ENCODE results near the gene CDC42EP3. TPM values are rescaled to one million over a fixed set of nuclear protein-coding genes. Genes with fewer than 3 reads are reported as not detected.
A peak's percentile ranks its signal among the peaks of the same experiment; 100 is the strongest.

Gene CDC42EP3
- polyA plus RNA-seq, 2 of the 4 experiments (the other 2 are of a cell fraction), result 23.8 to 39.1 TPM

- no peak overlapping the region for H3K4me3 ChIP-seq
- DNase-seq (ENCODE audit: low read depth in 1 of 2, low spot score in 1 of 2) (no peak), ATAC-seq (no peak), FAIRE-seq (no peak)
- no peak overlapping the region for H3K27ac ChIP-seq
- no peak overlapping the region for H3K4me2 ChIP-seq
- peaks cover 16% of the 10 kb centered on the region; the same call in 2 of the 3 replicates for H3K4me1 ChIP-seq
- ChIA-PET CTCF (interaction anchor here (1.2 to 2.0 kb wide), 4 partner anchors 8 to 205 kb away, joined by 3 to 7 read pairs (median 4); no protein-coding TSS in a partner anchor), POLR2A (no interaction called here)
- H3K9me3 ChIP-seq, result no peaks in the 10 kb centered on the region
- TF ChIP-seq SREBF2 (IDR thresholded peaks at IDR 0.05) (no peak), GATA3 (IDR thresholded peaks at IDR 0.05; ENCODE audit: borderline replicate concordance) (no peak), CHD4 (IDR thresholded peaks at IDR 0.05; ENCODE audit: borderline replicate concordance) (no peak), RCOR1 (IDR thresholded peaks at IDR 0.05; ENCODE audit: low read depth, low read length) (no peak), JUNB (IDR thresholded peaks at IDR 0.05) (no peak), PBX3 (IDR thresholded peaks at IDR 0.05) (no peak), CEBPB (IDR thresholded peaks at IDR 0.05) (no peak), HDAC2 (IDR thresholded peaks at IDR 0.05) (no peak), NR3C1 (IDR thresholded peaks at IDR 0.05) (no peak), RNF2 (IDR thresholded peaks at IDR 0.05; ENCODE audit: borderline replicate concordance, low read depth) (no peak), REST (IDR thresholded peaks at IDR 0.05) (no peak), CBX2 (IDR thresholded peaks at IDR 0.05; ENCODE audit: borderline replicate concordance, low read depth) (no peak), MAFK (IDR thresholded peaks at IDR 0.05; ENCODE audit: partially characterized antibody) (no peak), HOXB13 (CRISPR knock-in tag; IDR thresholded peaks at IDR 0.05; ENCODE audit: low read depth) (no peak), ATOH8 (CRISPR knock-in tag; IDR thresholded peaks at IDR 0.05; ENCODE audit: low read depth) (no peak)
Measured at GRCh38 chr2:37627710-37628109, 43.7 kb downstream of the CDC42EP3 start.

GRCh38 chr2:37625796-37626571, 45.5 kb downstream of the CDC42EP3 start:
- 94% methylated on average over 11 of the region's 11 CpGs for WGBS (ENCODE audit: missing lambda C conversion rate)
- DNase-seq (ENCODE audit: low read depth in 1 of 2, low spot score in 1 of 2), result no peak
- no peak overlapping the region for H3K4me3 ChIP-seq
- FAIRE-seq, result no peak
- no peak overlapping the region for H3K4me2 ChIP-seq
- H3K9me3 ChIP-seq, result no peaks in the 10 kb centered on the region
- no peak for ATAC-seq
- no peak for TF ChIP-seq POLR2AphosphoS2 (conservative IDR thresholded peaks at IDR 0.05; ENCODE audit: low read length)
- no peak for TF ChIP-seq JUNB (IDR thresholded peaks at IDR 0.05)
- no peak for TF ChIP-seq ZC3H11A (IDR thresholded peaks at IDR 0.05)
- no peak for TF ChIP-seq HEYL (CRISPR knock-in tag; IDR thresholded peaks at IDR 0.05)
- peaks cover 16% of the 10 kb centered on the region; the same call in 2 of the 3 replicates for H3K4me1 ChIP-seq
- no peak overlapping the region for H3K27ac ChIP-seq
- ChIA-PET CTCF (interaction anchor here (0.5 to 2.0 kb wide), 6 partner anchors 18 to 301 kb away, joined by 3 to 6 read pairs (median 3); no protein-coding TSS in a partner anchor), POLR2A (no interaction called here)

- H3K4me3 ChIP-seq, result no peak overlapping the region
- DNase-seq (ENCODE audit: low read depth in 1 of 2, low spot score in 1 of 2) (no peak), FAIRE-seq (no peak), ATAC-seq (peak; percentile 54 to 55; a peak in 4 of 6 replicates)
- ChIA-PET CTCF (interaction anchor here (0.6 to 2.0 kb wide), 7 partner anchors 19 to 266 kb away, joined by 3 to 6 read pairs (median 3); no protein-coding TSS in a partner anchor), POLR2A (no interaction called here)
- H3K4me2 ChIP-seq, result no peak overlapping the region
- H3K27ac ChIP-seq, result no peak overlapping the region
- no peaks in the 10 kb centered on the region for H3K9me3 ChIP-seq
- TF ChIP-seq CHD2 (IDR thresholded peaks at IDR 0.05; ENCODE audit: low read length, partially characterized antibody), result no peak
- peaks cover 10% of the 10 kb centered on the region; the same call in 1 of the 3 replicates for H3K4me1 ChIP-seq
Measured at GRCh38 chr2:37625156-37625555, 46.3 kb downstream of the CDC42EP3 start.

Data from A549 (cell line).